Upper lobe of right lung (tissue), 1 donor: ENCODE data around the gene TF. TPM values are rescaled to one million over a fixed set of nuclear protein-coding genes. Genes with fewer than 3 reads are reported as not detected.

Experiments used
- ATAC-seq: fragments of 200-7000 bp; cut with Tn5 transposase; one replicate; pipeline ENCODE4 v1.9.1; 2020; ENCODE audit warnings: mild to moderate bottlenecking, moderate library complexity
- DNase-seq: peaks from one replicate; pipeline ENCODE4 v3.0.0-alpha.2; 2020
- H3K27ac ChIP-seq: fragments of 200-600 bp; one replicate; pipeline ENCODE4 v1.8.0; 2022
- H3K27me3 ChIP-seq: fragments of 200-600 bp; one replicate; pipeline ENCODE4 v1.8.0; 2022; ENCODE audit warnings: mild to moderate bottlenecking
- H3K36me3 ChIP-seq: fragments of 200-600 bp; one replicate; pipeline ENCODE4 v1.8.0; 2022
- H3K4me1 ChIP-seq: fragments of 200-600 bp; one replicate; pipeline ENCODE4 v1.8.0; 2022
- H3K4me3 ChIP-seq: fragments of 200-600 bp; one replicate; pipeline ENCODE4 v1.8.0; 2022; ENCODE audit warnings: mild to moderate bottlenecking
- H3K9me3 ChIP-seq: fragments of 200-600 bp; one replicate; pipeline ENCODE4 v1.8.0; 2022
- intact Hi-C: fragments of 100-400 bp; cut with DNase I; formaldehyde crosslinking; loops from one replicate; pipeline ENCODE4 v1.11.0; 2022
- total RNA-seq: library from RNA; stranded (reverse); fragmentation: NEBNext Ultra II Directional; extraction: Animal tissue kit (Norgen Biotek cat#: 25700); gene quantifications from one replicate; pipeline ENCODE4 v1.2.1, GENCODE V29; 2021
- TF ChIP-seq, protein P1 (sequence below): fragments of 200-600 bp; IDR thresholded peaks from one replicate; pipeline ENCODE4 v1.8.0; 2022; ENCODE audit warnings: antibody characterized with exemption
- donor health status: DM: no; HTN: yes; CAD: no; lungs with severe emphysema.

The TF gene
- total RNA-seq, 1 donor from 2014 or later, result 1.3 TPM

DNA sequence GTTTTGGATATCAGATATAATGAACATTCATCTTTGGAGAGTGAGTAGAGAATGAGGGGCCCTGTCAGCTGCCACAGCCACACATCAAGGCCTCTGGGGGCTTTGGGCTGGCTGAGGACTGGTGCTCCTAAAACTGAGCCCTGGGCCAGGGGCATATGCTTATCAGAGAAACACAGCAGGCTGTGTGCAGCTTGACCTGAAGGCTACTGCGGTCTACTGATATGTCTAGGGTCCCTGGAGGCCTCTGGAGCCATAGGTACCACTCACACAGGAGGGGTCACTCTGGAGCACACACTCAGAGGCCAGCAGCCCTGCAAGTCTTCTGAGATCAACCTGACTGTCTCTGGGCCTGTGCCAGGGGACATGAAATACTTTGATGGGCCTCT is 7.6 kb downstream of the TF start:
- Histone ChIP-seq H3K27ac (no peak overlapping the region), H3K27me3 (no peaks in the 10 kb centered on the region), H3K4me1 (no peaks in the 10 kb centered on the region), H3K4me3 (no peak overlapping the region), H3K9me3 (no peaks in the 10 kb centered on the region), H3K36me3 (no peaks in the 10 kb centered on the region)
- TF ChIP-seq, protein P1, sequence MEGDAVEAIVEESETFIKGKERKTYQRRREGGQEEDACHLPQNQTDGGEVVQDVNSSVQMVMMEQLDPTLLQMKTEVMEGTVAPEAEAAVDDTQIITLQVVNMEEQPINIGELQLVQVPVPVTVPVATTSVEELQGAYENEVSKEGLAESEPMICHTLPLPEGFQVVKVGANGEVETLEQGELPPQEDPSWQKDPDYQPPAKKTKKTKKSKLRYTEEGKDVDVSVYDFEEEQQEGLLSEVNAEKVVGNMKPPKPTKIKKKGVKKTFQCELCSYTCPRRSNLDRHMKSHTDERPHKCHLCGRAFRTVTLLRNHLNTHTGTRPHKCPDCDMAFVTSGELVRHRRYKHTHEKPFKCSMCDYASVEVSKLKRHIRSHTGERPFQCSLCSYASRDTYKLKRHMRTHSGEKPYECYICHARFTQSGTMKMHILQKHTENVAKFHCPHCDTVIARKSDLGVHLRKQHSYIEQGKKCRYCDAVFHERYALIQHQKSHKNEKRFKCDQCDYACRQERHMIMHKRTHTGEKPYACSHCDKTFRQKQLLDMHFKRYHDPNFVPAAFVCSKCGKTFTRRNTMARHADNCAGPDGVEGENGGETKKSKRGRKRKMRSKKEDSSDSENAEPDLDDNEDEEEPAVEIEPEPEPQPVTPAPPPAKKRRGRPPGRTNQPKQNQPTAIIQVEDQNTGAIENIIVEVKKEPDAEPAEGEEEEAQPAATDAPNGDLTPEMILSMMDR, result no peak
- DNase-seq (no peak), ATAC-seq (no peak)
- intact Hi-C loops, result no loop called here

DNA sequence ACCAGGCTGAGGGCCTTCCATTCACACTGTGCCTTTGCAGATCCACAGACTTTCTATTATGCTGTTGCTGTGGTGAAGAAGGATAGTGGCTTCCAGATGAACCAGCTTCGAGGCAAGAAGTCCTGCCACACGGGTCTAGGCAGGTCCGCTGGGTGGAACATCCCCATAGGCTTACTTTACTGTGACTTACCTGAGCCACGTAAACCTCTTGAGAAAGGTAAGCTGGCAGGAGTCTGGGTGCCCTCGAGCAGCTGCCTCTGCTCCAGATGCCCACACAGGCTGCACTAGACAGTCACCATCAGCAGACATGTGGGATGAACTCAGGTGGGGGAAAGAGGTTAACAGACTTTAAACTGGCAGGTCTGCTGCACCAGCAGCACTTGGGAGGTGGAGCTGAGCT is 8.3 kb downstream of the TF start:
- ATAC-seq (no peak), DNase-seq (no peak)
- Histone ChIP-seq H3K4me1 (no peaks in the 10 kb centered on the region), H3K27ac (no peak overlapping the region), H3K27me3 (no peaks in the 10 kb centered on the region), H3K36me3 (no peaks in the 10 kb centered on the region), H3K9me3 (no peaks in the 10 kb centered on the region), H3K4me3 (no peak overlapping the region)
- TF ChIP-seq, protein P1, result no peak
- intact Hi-C loops, result no loop called here

DNA sequence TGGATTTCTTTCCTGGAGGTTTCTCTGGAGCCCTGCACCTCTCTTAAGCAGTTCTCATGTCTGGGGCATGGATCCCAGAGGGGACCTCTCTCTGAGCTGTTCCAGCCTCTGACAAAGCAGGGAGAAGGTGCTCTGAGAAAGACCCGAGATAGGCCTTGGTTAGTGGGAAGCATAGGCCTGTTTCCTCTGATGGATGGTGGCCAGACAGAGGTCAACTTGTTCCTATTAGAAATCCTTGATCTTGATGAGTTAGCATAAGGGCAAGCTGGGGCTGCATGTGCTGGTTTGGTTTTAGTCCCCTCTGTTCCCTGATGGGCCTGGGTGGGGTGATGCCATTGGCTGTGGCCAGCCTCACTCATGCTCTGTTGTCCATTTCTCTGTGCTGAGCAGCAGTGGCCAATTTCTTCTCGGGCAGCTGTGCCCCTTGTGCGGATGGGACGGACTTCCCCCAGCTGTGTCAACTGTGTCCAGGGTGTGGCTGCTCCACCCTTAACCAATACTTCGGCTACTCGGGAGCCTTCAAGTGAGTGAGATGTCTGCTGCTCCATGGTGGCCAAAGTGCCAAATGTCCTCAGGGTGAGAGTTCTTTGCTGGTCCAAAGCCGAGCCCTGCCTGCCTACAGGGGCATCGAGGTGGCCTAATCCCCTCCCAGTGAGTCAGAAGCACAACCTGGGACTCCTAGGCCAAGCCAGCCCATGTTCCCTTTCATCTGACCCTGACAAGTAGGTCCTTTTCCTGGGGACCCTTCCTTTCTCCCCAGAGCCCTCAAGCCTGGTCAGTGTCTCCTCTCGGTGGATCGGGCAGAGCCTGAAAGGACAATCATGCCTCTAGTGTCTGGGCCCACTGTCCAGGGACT is 9.0 kb downstream of the TF start:
- TF ChIP-seq, protein P1, result no peak
- no peaks in the 10 kb centered on the region for H3K36me3 ChIP-seq
- no peaks in the 10 kb centered on the region for H3K4me1 ChIP-seq
- DNase-seq (no peak), ATAC-seq (peak; percentile 6)
- no peak overlapping the region for H3K27ac ChIP-seq
- H3K4me3 ChIP-seq, result no peak overlapping the region
- H3K9me3 ChIP-seq, result no peaks in the 10 kb centered on the region
- intact Hi-C loops, result no loop called here
- no peaks in the 10 kb centered on the region for H3K27me3 ChIP-seq

DNA sequence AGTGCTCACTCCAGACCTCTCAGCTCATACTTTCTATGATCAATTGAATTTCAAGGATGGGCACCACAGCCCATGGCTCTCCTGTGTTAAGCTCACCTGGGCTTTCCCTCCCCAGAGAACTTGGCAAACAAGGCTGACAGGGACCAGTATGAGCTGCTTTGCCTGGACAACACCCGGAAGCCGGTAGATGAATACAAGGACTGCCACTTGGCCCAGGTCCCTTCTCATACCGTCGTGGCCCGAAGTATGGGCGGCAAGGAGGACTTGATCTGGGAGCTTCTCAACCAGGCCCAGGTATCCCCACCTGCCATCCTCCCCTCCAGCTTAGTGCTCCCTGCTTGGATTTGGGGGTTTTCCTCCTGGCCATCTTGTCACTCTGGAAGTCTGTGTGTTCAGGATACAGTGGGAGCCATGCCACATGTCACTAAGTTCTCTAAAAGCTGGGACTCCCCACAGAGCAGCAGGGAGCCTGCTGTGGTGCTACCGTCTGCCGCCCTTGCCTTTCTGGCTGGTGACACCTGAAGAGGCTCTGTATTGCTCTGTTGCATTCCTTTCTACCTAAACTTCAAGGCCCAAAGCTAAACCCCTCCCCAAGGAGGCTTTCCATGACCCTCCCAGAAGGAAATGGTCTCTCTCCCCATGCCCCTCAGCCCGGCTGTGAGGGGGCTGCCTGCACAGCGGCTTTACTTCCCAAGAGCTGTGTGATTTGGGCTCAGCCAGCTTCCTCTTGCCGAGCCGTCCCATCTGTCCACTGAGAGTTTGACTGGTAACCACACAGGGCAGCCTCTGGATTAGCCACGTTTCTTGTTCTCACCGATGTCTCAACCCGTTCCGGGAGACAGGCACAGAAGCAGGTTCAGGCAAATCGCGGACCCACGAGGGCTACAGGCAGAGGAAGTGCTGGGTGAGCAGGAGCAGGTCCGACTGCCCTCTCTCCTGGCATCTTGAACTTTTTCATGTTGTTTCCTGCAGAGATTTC is 10.8 kb downstream of the TF start:
- intact Hi-C loops, result no loop called here
- H3K36me3 ChIP-seq, result no peaks in the 10 kb centered on the region
- DNase-seq (no peak), ATAC-seq (no peak)
- no peaks in the 10 kb centered on the region for H3K4me1 ChIP-seq
- no peak overlapping the region for H3K27ac ChIP-seq
- H3K27me3 ChIP-seq, result no peaks in the 10 kb centered on the region
- H3K9me3 ChIP-seq, result no peaks in the 10 kb centered on the region
- TF ChIP-seq, protein P1, result no peak
- no peak overlapping the region for H3K4me3 ChIP-seq

DNA sequence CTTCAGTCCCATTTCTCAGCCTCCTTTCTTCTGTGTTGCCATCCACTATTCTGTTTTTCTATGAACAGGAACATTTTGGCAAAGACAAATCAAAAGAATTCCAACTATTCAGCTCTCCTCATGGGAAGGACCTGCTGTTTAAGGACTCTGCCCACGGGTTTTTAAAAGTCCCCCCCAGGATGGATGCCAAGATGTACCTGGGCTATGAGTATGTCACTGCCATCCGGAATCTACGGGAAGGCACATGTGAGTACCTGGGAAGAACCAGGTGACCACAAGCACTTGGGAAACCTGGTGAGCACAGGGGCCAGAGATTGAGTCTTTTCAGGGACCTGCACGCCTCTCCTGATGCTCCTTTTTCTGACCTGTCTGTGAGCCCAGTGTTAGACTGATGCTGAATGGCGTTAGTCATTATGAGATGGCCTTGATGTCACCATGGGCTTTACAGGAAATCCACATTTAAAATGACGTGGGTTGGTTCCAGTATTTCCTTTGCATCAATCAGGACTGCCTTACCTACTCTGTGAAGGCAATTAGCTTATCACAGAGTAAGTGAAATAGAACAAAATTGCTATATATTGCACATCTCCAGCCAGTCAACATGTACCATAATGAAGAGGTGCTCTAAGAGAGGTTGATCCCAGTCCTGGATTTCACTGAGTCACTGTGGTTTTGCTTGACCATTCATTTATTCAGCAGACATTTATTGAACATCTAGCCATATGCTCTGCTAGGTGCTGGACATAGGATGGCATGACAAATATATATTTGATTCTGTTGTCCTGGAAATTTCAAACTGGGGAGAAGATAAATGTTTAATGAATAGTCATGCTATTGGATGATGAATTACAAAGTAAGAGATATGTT is 11.7 kb downstream of the TF start:
- intact Hi-C loops, result no loop called here
- TF ChIP-seq, protein P1, result no peak
- DNase-seq (no peak), ATAC-seq (no peak)
- no peak overlapping the region for H3K4me3 ChIP-seq
- H3K4me1 ChIP-seq, result no peaks in the 10 kb centered on the region
- H3K9me3 ChIP-seq, result no peaks in the 10 kb centered on the region
- H3K27ac ChIP-seq, result no peak overlapping the region
- H3K36me3 ChIP-seq, result no peaks in the 10 kb centered on the region
- no peaks in the 10 kb centered on the region for H3K27me3 ChIP-seq
